IMR-90 (cell line): ENCODE data around the gene TBC1D22A. TPM values are rescaled to one million over a fixed set of nuclear protein-coding genes. Genes with fewer than 3 reads are reported as not detected.

ENCODE experiments used
- ATAC-seq: fragments of 200-7000 bp; cut with Tn5 transposase; 2 replicates; pipeline ENCODE4 v1.9.1; 2020; ENCODE audit warnings: low read depth, mild to moderate bottlenecking, moderate library complexity
- BruUV-seq: library from RNA; stranded (reverse); fragments of 400-500 nt; replicated peaks from 2 replicates; lab custom pipeline; 2021; lab: Mats Ljungman, UMichigan
- CTCF ChIA-PET: fragments of 300-600 bp; formaldehyde crosslinking; extraction: SDS; loops from one replicate; lab custom pipeline; 2021; ENCODE audit warnings: antibody characterized with exemption; lab: Yijun Ruan, JAX
- POLR2A ChIA-PET: fragments of 300-600 bp; sonication (Branson Sonifier 250); formaldehyde crosslinking; loops from one replicate; lab custom pipeline; 2022; ENCODE audit warnings: antibody characterized with exemption; ENCODE audit not compliant: unreplicated experiment; lab: Charles Lee
- DNase-seq: peaks from one replicate; pipeline ENCODE4 v3.0.0; 2013
- H2AFZ ChIP-seq: replicated peaks from 2 replicates; pipeline ENCODE3; 2013; ENCODE audit warnings: low read length, mild to moderate bottlenecking; ENCODE audit not compliant: poor library complexity
- H2AK5ac ChIP-seq: 2 replicates; pipeline ENCODE4 v1.6.1; 2013; ENCODE audit warnings: low read depth, low read length, inconsistent platforms
- H2AK9ac ChIP-seq: replicated peaks from 2 replicates; pipeline ENCODE3; 2013; ENCODE audit warnings: mild to moderate bottlenecking, low read depth, low read length, moderate library complexity; ENCODE audit not compliant: poor library complexity
- H2BK120ac ChIP-seq: 2 replicates; pipeline ENCODE4 v1.6.1; 2013; ENCODE audit warnings: low read depth, low read length, inconsistent platforms
- H2BK15ac ChIP-seq: 3 replicates; pipeline ENCODE4 v1.6.1; 2013; ENCODE audit warnings: low read depth, low read length, inconsistent platforms
- H2BK20ac ChIP-seq: 2 replicates; pipeline ENCODE4 v1.6.1; 2013; ENCODE audit warnings: low read depth, mild to moderate bottlenecking, inconsistent platforms, low read length, moderate library complexity
- H2BK5ac ChIP-seq: 2 replicates; pipeline ENCODE4 v1.6.1; 2013; ENCODE audit warnings: mild to moderate bottlenecking, low read depth, low read length, inconsistent platforms; ENCODE audit not compliant: poor library complexity, severe bottlenecking
- H3K14ac ChIP-seq: replicated peaks from 2 replicates; pipeline ENCODE4 v1.6.1; 2013; ENCODE audit warnings: low read depth, low read length, inconsistent platforms
- H3K18ac ChIP-seq: 2 replicates; pipeline ENCODE4 v1.6.1; 2013; ENCODE audit warnings: low read depth, low read length, control low read depth
- H3K23ac ChIP-seq: 2 replicates; pipeline ENCODE4 v1.6.1; 2013; ENCODE audit warnings: low read depth, low read length, inconsistent platforms
- H3K27ac ChIP-seq: 2 replicates; pipeline ENCODE4 v1.5.1; 2013; ENCODE audit warnings: mild to moderate bottlenecking, control low read depth, low read length; ENCODE audit not compliant: insufficient read depth
- H3K27me3 ChIP-seq: 2 replicates; pipeline ENCODE4 v1.6.1; 2013; ENCODE audit warnings: low read length; ENCODE audit not compliant: control insufficient read depth, insufficient read depth
- H3K36me3 ChIP-seq: 2 replicates; pipeline ENCODE4 v1.6.1; 2013; ENCODE audit warnings: low read length, mixed read lengths; ENCODE audit not compliant: control insufficient read depth, insufficient read depth
- H3K4ac ChIP-seq: 2 replicates; pipeline ENCODE4 v1.6.1; 2013; ENCODE audit warnings: low read depth, low read length, inconsistent platforms
- H3K4me1 ChIP-seq: 2 replicates; pipeline ENCODE4 v1.6.1; 2013; ENCODE audit warnings: low read length, mixed read lengths; ENCODE audit not compliant: control insufficient read depth, insufficient read depth
- H3K4me2 ChIP-seq: 2 replicates; pipeline ENCODE4 v1.6.1; 2013; ENCODE audit warnings: low read depth, mild to moderate bottlenecking, control low read depth, low read length, moderate library complexity
- H3K4me3 ChIP-seq: 2 replicates; pipeline ENCODE4 v1.5.1; 2013; ENCODE audit warnings: low read depth, mild to moderate bottlenecking, control low read depth, low read length, moderate library complexity; ENCODE audit not compliant: insufficient read depth
- H3K56ac ChIP-seq: 2 replicates; pipeline ENCODE4 v1.6.1; 2013; ENCODE audit warnings: low read length, inconsistent platforms; ENCODE audit not compliant: insufficient read depth; ENCODE audit errors: extremely low read depth
- H3K79me1 ChIP-seq, 2 experiments: 2 replicates each; pipeline ENCODE4 v1.6.1; 2013; ENCODE audit warnings: low read length in 2 of 2, inconsistent platforms in 1 of 2, low read depth in 1 of 2
- H3K9ac ChIP-seq: 2 replicates; pipeline ENCODE4 v1.6.1; 2013; ENCODE audit warnings: low read depth, low read length, control low read depth
- H3K9me1 ChIP-seq: 2 replicates; pipeline ENCODE4 v1.6.1; 2013; ENCODE audit warnings: low read length, inconsistent platforms; ENCODE audit not compliant: insufficient read depth
- H3K9me3 ChIP-seq: 2 replicates; pipeline ENCODE4 v1.6.1; 2013; ENCODE audit warnings: low read length; ENCODE audit not compliant: control insufficient read depth, insufficient read depth
- H4K20me1 ChIP-seq: 2 replicates; pipeline ENCODE4 v1.6.1; 2013; ENCODE audit warnings: low read length, inconsistent platforms; ENCODE audit not compliant: insufficient read depth
- H4K5ac ChIP-seq: 2 replicates; pipeline ENCODE4 v1.6.1; 2013; ENCODE audit warnings: mild to moderate bottlenecking, low read depth, low read length, control low read depth
- H4K8ac ChIP-seq, 2 experiments: 2 replicates each; pipeline ENCODE4 v1.6.1; 2013; ENCODE audit warnings: low read depth in 2 of 2, low read length in 2 of 2, control low read depth in 1 of 2, inconsistent platforms in 1 of 2
- H4K91ac ChIP-seq: 2 replicates; pipeline ENCODE4 v1.6.1; 2013; ENCODE audit warnings: low read depth, low read length, inconsistent platforms; ENCODE audit not compliant: insufficient read depth
- CEBPB ChIP-seq: IDR thresholded peaks from 2 replicates; pipeline ENCODE4 v1.6.1; 2012; ENCODE audit warnings: low read depth, low read length, improper control_type of control experiment
- CHD1 ChIP-seq: IDR thresholded peaks from 2 replicates; pipeline ENCODE4 v1.6.1; 2012; ENCODE audit warnings: low read depth, low read length, improper control_type of control experiment
- FOS ChIP-seq: fragments of 150-350 bp; IDR thresholded peaks from 2 replicates; pipeline ENCODE4 v1.6.1; 2016; ENCODE audit warnings: low read depth, low read length
- MAFK ChIP-seq: IDR thresholded peaks from 2 replicates; pipeline ENCODE4 v1.6.1; 2012; ENCODE audit warnings: low read depth, low read length, improper control_type of control experiment
- MAZ ChIP-seq: IDR thresholded peaks from 2 replicates; pipeline ENCODE4 v1.6.1; 2012; ENCODE audit warnings: low read depth, mild to moderate bottlenecking, low read length, improper control_type of control experiment, moderate library complexity, borderline replicate concordance
- NFE2L2 ChIP-seq: fragments of 150-350 bp; IDR thresholded peaks from 2 replicates; pipeline ENCODE4 v1.6.1; 2016; ENCODE audit warnings: low read depth, mild to moderate bottlenecking, low read length
- POLR2A ChIP-seq: IDR thresholded peaks from 2 replicates; pipeline ENCODE4 v1.6.1; 2012; ENCODE audit warnings: mild to moderate bottlenecking, low read depth, low read length
- RAD21 ChIP-seq: IDR thresholded peaks from 2 replicates; pipeline ENCODE4 v1.6.1; 2012; ENCODE audit warnings: low read length, improper control_type of control experiment
- RCOR1 ChIP-seq: IDR thresholded peaks from 2 replicates; pipeline ENCODE4 v1.6.1; 2012; ENCODE audit warnings: mild to moderate bottlenecking, low read length, improper control_type of control experiment; ENCODE audit not compliant: insufficient replicate concordance
- RFX5 ChIP-seq: IDR thresholded peaks from 2 replicates; pipeline ENCODE4 v1.8.0; 2012; ENCODE audit warnings: low read depth, mild to moderate bottlenecking, low read length, moderate library complexity
- SMC3 ChIP-seq: fragments of 150-350 bp; IDR thresholded peaks from 2 replicates; pipeline ENCODE4 v1.6.1; 2016; ENCODE audit warnings: low read depth, mild to moderate bottlenecking, antibody characterized with exemption, low read length, moderate library complexity
- WGBS, 2 experiments: methylation state at CpG; one replicate each; pipeline versions ENCODE4 v1.1.5 to v1.1.7; 2013; ENCODE audit warnings: missing lambda C conversion rate in 2 of 2; ENCODE audit not compliant: insufficient read length in 1 of 2; ENCODE audit errors: extremely low coverage in 2 of 2; 5-methylcytosine and 5-hydroxymethylcytosine counted together
- dilution Hi-C: fragments of 300-500 bp; cut with HindIII; formaldehyde crosslinking; loops from one replicate; pipeline ENCODE4 v1.14.3; 2018; ENCODE audit warnings: low sequenced_read_pairs; ENCODE audit not compliant: unreplicated experiment
- in situ Hi-C: fragments of 300-500 bp; cut with MboI; formaldehyde crosslinking; loops from 3 replicates; pipeline ENCODE4 v1.14.3; 2019; ENCODE audit warnings: low sequenced_read_pairs, inconsistent platforms, mixed read lengths
- intact Hi-C: fragments of 100-400 bp; cut with micrococcal nuclease; formaldehyde crosslinking; loops from 2 replicates; pipeline ENCODE4 v1.10.0; 2022
- polyA plus RNA-seq, 3 experiments: library from polyadenylated mRNA; depleted of rRNA; stranded (reverse); fragments of >200 nt; gene quantifications; 2 replicates each; pipeline ENCODE4 v1.2.3, GENCODE V29; 2012; ENCODE audit warnings: low replicate concordance in 1 of 3
- total RNA-seq: library from RNA; depleted of rRNA; stranded (reverse); fragments of >200 nt; gene quantifications from 2 replicates; pipeline ENCODE4 v1.2.3, GENCODE V29; 2012
- TF ChIP-seq, protein P1 (sequence below): fragments of 150-350 bp; IDR thresholded peaks from 2 replicates; pipeline ENCODE4 v1.6.1; 2016; ENCODE audit warnings: low read depth, mild to moderate bottlenecking, low read length, moderate library complexity, borderline replicate concordance
- TF ChIP-seq, protein P2 (sequence below): conservative IDR thresholded peaks from 2 replicates; pipeline ENCODE4 v1.5.1; 2012; ENCODE audit warnings: mild to moderate bottlenecking, low read depth, low read length, improper control_type of control experiment

TBC1D22A gene
- total and polyA plus RNA-seq, 2 of the 4 experiments (the other 2 are of a cell fraction), result 9.0 to 16.7 TPM

DNA sequence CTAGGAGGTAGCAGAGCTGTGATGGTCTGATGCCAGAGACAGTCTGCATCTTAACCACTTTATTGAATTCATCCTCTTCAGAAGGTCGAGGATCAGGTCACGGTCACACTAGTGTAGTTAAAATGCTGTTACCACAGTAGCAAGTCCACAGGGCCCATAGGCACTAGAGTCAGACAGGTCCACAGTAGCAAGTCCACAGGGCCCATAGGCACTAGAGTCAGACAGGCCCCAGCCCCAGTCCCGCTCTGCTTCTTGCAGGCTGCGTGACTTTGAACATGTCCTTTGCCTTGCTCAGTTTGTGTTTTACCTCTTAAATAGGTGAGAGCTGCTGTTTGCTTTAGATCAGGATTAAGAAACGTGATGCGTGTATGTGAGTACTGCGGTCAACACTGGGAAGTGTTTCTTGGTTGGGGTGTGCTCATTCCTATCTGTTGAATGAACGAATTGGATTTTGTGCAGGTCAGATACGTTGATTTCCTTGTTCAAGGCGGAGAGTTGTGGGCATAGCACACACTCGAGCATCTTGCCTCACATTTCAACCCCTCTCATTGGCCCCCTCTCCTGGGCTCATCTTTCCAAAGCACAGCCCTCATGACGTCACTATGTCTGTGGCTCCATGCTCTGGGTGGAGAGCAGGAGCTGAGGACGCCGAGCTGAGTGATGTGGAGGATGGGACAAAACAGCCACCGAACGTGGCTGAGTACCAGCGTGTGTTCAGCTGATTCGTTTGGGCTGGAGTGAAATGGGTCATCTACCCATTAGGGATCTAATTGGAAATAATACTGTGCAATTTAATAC lies 191.7 kb downstream of the TBC1D22A start:
- H4K91ac ChIP-seq, result no peak overlapping the region
- in situ Hi-C loops, result no loop called here
- no peak overlapping the region for H3K4me3 ChIP-seq
- H3K27ac ChIP-seq, result no peak overlapping the region
- no peak overlapping the region for H3K14ac ChIP-seq
- BruUV-seq, result no TSS peak
- H3K79me1 ChIP-seq, result peaks cover 10 to 29% of the 10 kb centered on the region in 2 experiments
- peaks cover 2% of the 10 kb centered on the region; the same call in 1 of the 2 replicates for H3K36me3 ChIP-seq
- no peak overlapping the region for H4K5ac ChIP-seq
- WGBS, 2 experiments, result 83% methylated on average over 1 of the region's 18 CpGs; no CpG with 5 or more reads in 1 of the 2 experiments
- no peak overlapping the region for H2AK9ac ChIP-seq
- no peak overlapping the region for H3K56ac ChIP-seq
- no peaks in the 10 kb centered on the region for H3K9me3 ChIP-seq
- no peaks in the 10 kb centered on the region for H3K4me1 ChIP-seq
- CTCF ChIA-PET, result interaction anchor here (0.9 kb wide), 1 partner anchor 13 kb away, joined by 4 read pairs; no protein-coding TSS in a partner anchor
- no peak overlapping the region for H3K18ac ChIP-seq
- H3K4me2 ChIP-seq, result no peak overlapping the region
- H3K4ac ChIP-seq, result no peak overlapping the region
- intact Hi-C loops, result loop anchor here (1.0 kb wide), 1 partner anchor 19 kb away; no protein-coding TSS in a partner anchor
- H3K9me1 ChIP-seq, result peaks cover 11% of the 10 kb centered on the region; the same call in 1 of the 2 replicates
- no peak overlapping the region for H2BK5ac ChIP-seq
- peaks cover 4% of the 10 kb centered on the region; the same call in 1 of the 2 replicates for H4K20me1 ChIP-seq
- peak; percentile 13 for DNase-seq
- no peak for TF ChIP-seq RAD21
- TF ChIP-seq RFX5, result no peak
- no peak for TF ChIP-seq CHD1
- TF ChIP-seq RCOR1, result no peak
- TF ChIP-seq POLR2A, result no peak
- no peak for TF ChIP-seq MAFK
- no peak for TF ChIP-seq MAZ
- TF ChIP-seq, protein P1, sequence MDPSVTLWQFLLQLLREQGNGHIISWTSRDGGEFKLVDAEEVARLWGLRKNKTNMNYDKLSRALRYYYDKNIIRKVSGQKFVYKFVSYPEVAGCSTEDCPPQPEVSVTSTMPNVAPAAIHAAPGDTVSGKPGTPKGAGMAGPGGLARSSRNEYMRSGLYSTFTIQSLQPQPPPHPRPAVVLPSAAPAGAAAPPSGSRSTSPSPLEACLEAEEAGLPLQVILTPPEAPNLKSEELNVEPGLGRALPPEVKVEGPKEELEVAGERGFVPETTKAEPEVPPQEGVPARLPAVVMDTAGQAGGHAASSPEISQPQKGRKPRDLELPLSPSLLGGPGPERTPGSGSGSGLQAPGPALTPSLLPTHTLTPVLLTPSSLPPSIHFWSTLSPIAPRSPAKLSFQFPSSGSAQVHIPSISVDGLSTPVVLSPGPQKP, result no peak
- no peak for TF ChIP-seq FOS
- no peak for TF ChIP-seq CEBPB
- no peak for TF ChIP-seq NFE2L2
- TF ChIP-seq, protein P2, sequence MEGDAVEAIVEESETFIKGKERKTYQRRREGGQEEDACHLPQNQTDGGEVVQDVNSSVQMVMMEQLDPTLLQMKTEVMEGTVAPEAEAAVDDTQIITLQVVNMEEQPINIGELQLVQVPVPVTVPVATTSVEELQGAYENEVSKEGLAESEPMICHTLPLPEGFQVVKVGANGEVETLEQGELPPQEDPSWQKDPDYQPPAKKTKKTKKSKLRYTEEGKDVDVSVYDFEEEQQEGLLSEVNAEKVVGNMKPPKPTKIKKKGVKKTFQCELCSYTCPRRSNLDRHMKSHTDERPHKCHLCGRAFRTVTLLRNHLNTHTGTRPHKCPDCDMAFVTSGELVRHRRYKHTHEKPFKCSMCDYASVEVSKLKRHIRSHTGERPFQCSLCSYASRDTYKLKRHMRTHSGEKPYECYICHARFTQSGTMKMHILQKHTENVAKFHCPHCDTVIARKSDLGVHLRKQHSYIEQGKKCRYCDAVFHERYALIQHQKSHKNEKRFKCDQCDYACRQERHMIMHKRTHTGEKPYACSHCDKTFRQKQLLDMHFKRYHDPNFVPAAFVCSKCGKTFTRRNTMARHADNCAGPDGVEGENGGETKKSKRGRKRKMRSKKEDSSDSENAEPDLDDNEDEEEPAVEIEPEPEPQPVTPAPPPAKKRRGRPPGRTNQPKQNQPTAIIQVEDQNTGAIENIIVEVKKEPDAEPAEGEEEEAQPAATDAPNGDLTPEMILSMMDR, result no peak
- no peak for TF ChIP-seq SMC3
- no peak overlapping the region for H2BK15ac ChIP-seq
- dilution Hi-C loops, result no loop called here
- H3K27me3 ChIP-seq, result no peaks in the 10 kb centered on the region
- POLR2A ChIA-PET, result no interaction called here
- no peak overlapping the region for H4K8ac ChIP-seq
- H2BK20ac ChIP-seq, result no peak overlapping the region
- no peak for ATAC-seq
- no peak overlapping the region for H3K23ac ChIP-seq
- H3K9ac ChIP-seq, result no peak overlapping the region
- H2AK5ac ChIP-seq, result no peak overlapping the region
- H2BK120ac ChIP-seq, result no peak overlapping the region
- H2AFZ ChIP-seq, result no peak overlapping the region
